Transverse colon (tissue), 1 donor: ENCODE measurements around the gene KLF13.

ENCODE experiments used
- EP300 ChIP-seq: sonication (generic); formaldehyde crosslinking; IDR thresholded peaks from one replicate; pipeline ENCODE4 v1.6.1; 2017; ENCODE audit warnings: antibody characterized with exemption, low read depth
- POLR2A ChIP-seq: fragments of 450-650 bp; IDR thresholded peaks from one replicate; pipeline ENCODE4 v1.6.1; 2016; ENCODE audit warnings: antibody characterized with exemption, mild to moderate bottlenecking, moderate library complexity

- TF ChIP-seq EP300, result no peak
- no peak for TF ChIP-seq POLR2A
Observed at GRCh38 chr15:31285772-31286261, 40.8 kb upstream of the KLF13 start.
